Common myeloid progenitor, CD34-positive (primary cell): Measurements from ENCODE around the gene NPAS3.

Experiments used
- CTCF ChIA-PET: fragments of 350-600 bp; sonication (Branson Sonifier 250); formaldehyde crosslinking; loops from one replicate; lab custom pipeline; 2021; ENCODE audit warnings: antibody characterized with exemption; lab: Charles Lee
- POLR2A ChIA-PET: fragments of 350-600 bp; sonication (Branson Sonifier 250); formaldehyde crosslinking; loops from one replicate; lab custom pipeline; 2021; ENCODE audit warnings: antibody characterized with exemption; lab: Charles Lee
- DNase-seq, 3 donors: peaks; one replicate each; pipeline versions ENCODE4 v3.0.0 to v3.0.0-alpha.2; 2013
- H3K27ac ChIP-seq, 2 experiments: 1 replicate in 1 of 2; 2 replicates in 1 of 2; pipeline ENCODE4 v1.7.0; 2013; ENCODE audit warnings: inconsistent platforms in 2 of 2, low read length in 2 of 2, mild to moderate bottlenecking in 2 of 2, low read depth in 1 of 2, moderate library complexity in 1 of 2; ENCODE audit not compliant: severe bottlenecking in 2 of 2, insufficient read depth in 1 of 2, poor library complexity in 1 of 2
- H3K27me3 ChIP-seq, 5 experiments: replicated peaks in 2 of 5; 1 replicate in 3 of 5; 2 replicates in 2 of 5; pipeline versions ENCODE4 v1.6.1 to v1.7.0; 2013; ENCODE audit warnings: low read length in 4 of 5, mild to moderate bottlenecking in 2 of 5, moderate library complexity in 2 of 5, inconsistent platforms in 1 of 5; ENCODE audit not compliant: insufficient read depth in 5 of 5, control insufficient read depth in 4 of 5
- H3K36me3 ChIP-seq, 4 experiments: 1 replicate in 2 of 4; 2 replicates in 2 of 4; pipeline versions ENCODE4 v1.6.1 to v1.7.0; 2013; ENCODE audit warnings: low read length in 3 of 4, control low read depth in 1 of 4, mild to moderate bottlenecking in 1 of 4; ENCODE audit not compliant: control insufficient read depth in 4 of 4, insufficient read depth in 4 of 4
- H3K4me1 ChIP-seq, 4 experiments: 1 replicate in 3 of 4; 2 replicates in 1 of 4; pipeline versions ENCODE4 v1.6.1 to v1.7.1; 2013; ENCODE audit warnings: low read length in 3 of 4, mild to moderate bottlenecking in 3 of 4, control low read depth in 1 of 4, inconsistent platforms in 1 of 4, moderate library complexity in 1 of 4; ENCODE audit not compliant: control insufficient read depth in 4 of 4, insufficient read depth in 4 of 4; ENCODE audit errors: control extremely low read depth in 1 of 4
- H3K4me3 ChIP-seq, 7 experiments: 1 replicate in 4 of 7; 2 replicates in 3 of 7; pipeline versions ENCODE4 v1.5.1 to v1.7.0; 2013; ENCODE audit warnings: mild to moderate bottlenecking in 7 of 7, low read length in 6 of 7, moderate library complexity in 6 of 7, inconsistent platforms in 2 of 7, low read depth in 2 of 7, control low read depth in 1 of 7; ENCODE audit not compliant: insufficient read depth in 4 of 7, control insufficient read depth in 1 of 7; ENCODE audit errors: extremely low read depth in 1 of 7
- H3K9me3 ChIP-seq, 5 experiments: 1 replicate in 4 of 5; 2 replicates in 1 of 5; pipeline versions ENCODE4 v1.6.1 to v1.7.1; 2013; ENCODE audit warnings: low read length in 4 of 5, mild to moderate bottlenecking in 2 of 5, inconsistent platforms in 1 of 5, low read depth in 1 of 5, moderate library complexity in 1 of 5; ENCODE audit not compliant: control insufficient read depth in 4 of 5, insufficient read depth in 2 of 5; ENCODE audit errors: control extremely low read depth in 1 of 5
- WGBS: methylation state at CpG from one replicate; pipeline ENCODE4 v1.1.5; 2013; ENCODE audit not compliant: insufficient coverage; 5-methylcytosine and 5-hydroxymethylcytosine counted together

NPAS3 gene

DNA sequence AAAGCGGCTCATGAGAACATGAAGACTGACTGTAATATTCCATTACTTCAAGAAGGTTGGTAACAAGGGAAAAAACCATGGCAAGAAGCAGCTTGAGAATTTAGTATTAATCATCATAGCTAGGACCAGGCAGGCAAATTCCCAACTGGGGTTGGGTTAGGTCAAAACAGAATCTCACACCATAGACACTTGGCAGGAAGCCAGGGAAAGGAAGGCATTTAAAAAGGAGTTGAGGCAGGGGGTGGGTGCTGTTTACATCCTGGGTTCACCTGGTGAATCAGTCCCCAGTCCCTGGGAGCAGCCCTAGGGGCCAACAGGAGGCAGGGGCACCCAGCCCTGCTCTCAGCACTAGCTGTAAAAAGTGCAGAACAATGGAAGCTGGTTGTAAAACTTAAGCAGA lies 903.6 kb downstream of the NPAS3 start:
- Histone ChIP-seq H3K36me3 (no peaks in the 10 kb centered on the region), H3K4me3 (no peak overlapping the region), H3K4me1 (no peaks in the 10 kb centered on the region), H3K9me3 (no peaks in the 10 kb centered on the region), H3K27me3 (no peaks in the 10 kb centered on the region), H3K27ac (no peak overlapping the region)
- 89% methylated on average over 1 of the region's 1 CpG for WGBS
- ChIA-PET POLR2A (no interaction called here), CTCF (interaction anchor here (1.5 to 21.5 kb wide), 4 partner anchors 10 to 481 kb away, joined by 3 to 351 read pairs (median 5); no protein-coding TSS in a partner anchor)
- DNase-seq = no peak

DNA sequence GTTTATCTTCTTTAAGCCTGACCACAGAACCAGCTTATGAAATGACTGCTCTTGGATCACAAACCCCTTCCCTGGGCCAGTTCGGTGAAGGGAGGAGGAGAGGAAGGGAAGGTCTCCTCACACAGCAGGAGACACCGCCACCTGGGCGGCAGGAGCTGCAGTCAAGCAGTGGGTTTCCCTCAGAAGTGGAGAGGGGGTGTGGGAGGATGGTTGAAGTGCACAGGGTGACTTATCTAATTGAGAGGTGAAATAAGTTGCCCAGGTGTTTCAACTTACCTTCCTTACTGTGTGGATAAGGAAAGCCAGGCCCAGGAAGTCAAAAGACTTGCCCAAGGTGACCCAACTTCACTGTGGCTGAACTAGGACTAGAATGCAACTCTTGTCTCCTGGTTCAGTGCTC lies 905.4 kb downstream of the NPAS3 start:
- no peaks in the 10 kb centered on the region for H3K9me3 ChIP-seq
- H3K36me3 ChIP-seq = no peaks in the 10 kb centered on the region
- H3K27ac ChIP-seq = no peak overlapping the region
- no peaks in the 10 kb centered on the region for H3K4me1 ChIP-seq
- H3K4me3 ChIP-seq = no peak overlapping the region
- WGBS = no CpG with 5 or more reads among the region's 3 CpGs
- POLR2A ChIA-PET = no interaction called here
- DNase-seq = no peak
- H3K27me3 ChIP-seq = no peaks in the 10 kb centered on the region
- CTCF ChIA-PET = interaction anchor here (0.9 to 21.5 kb wide), 4 partner anchors 8 to 479 kb away, joined by 4 to 351 read pairs (median 5); no protein-coding TSS in a partner anchor

DNA sequence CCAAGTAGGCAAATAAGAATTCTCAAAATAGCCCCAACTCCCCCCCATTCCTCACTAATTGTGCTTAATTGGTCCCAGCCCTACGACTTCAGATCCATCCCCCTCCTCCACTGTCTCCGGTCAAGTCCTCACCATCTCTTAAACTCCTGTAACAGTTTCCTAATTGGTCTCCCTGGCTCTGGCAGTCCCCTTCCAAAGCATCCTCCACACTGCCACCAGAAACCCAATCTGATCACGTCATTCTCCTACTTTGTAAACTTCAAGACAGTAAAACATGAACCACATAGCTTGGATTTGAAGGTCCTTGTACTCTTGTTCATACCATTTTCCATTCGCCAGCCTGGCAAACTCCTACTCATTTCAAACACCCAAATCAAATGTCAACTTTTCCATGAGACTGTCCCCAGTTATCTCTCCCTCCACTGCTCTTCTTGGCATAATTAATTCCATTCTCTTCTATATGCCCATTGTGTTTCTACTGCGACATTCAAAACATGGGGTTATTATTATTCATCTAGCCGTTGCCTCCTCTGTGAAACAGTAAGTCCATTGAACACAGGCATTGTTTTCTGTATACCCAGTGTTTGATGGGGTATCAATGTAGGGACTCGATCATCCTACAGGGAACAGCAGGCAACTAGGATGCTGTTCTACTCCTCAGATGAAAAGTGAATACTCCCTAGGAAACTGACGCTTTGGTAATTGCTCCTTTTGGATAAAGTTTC lies 907.6 kb downstream of the NPAS3 start:
- no peaks in the 10 kb centered on the region for H3K9me3 ChIP-seq
- no peak overlapping the region for H3K27ac ChIP-seq
- no peak for DNase-seq
- no peaks in the 10 kb centered on the region for H3K4me1 ChIP-seq
- H3K27me3 ChIP-seq = no peaks in the 10 kb centered on the region
- ChIA-PET POLR2A (no interaction called here), CTCF (interaction anchor here (1.0 to 21.5 kb wide), 5 partner anchors 8 to 253 kb away, joined by 3 to 351 read pairs (median 4); no protein-coding TSS in a partner anchor)
- H3K36me3 ChIP-seq = no peaks in the 10 kb centered on the region
- no peak overlapping the region for H3K4me3 ChIP-seq
- 98% methylated on average over 5 of the region's 8 CpGs for WGBS

DNA sequence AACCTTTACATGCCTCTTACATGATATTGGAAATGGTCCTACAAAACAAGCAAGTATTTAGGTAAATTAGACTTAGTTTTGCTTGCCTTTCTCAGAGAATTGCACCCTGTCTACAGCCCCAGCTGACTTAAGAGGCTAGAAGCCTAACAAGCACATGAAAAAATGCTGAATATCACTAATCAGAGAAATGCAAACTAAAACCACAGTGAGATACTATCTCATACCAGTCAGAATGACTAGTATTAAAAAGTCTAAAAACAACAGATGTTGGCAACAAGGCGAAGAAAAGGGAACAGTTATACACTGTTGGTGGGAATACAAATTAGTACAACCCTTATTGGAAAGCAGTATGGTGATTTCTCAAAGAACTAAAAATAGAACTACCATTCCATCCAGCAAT lies 908.4 kb downstream of the NPAS3 start:
- no peaks in the 10 kb centered on the region for H3K4me1 ChIP-seq
- peak in 2 of 3 donors; percentile 24 for DNase-seq
- WGBS = no CpG with 5 or more reads among the region's 1 CpG
- H3K27ac ChIP-seq = no peak overlapping the region
- H3K27me3 ChIP-seq = no peaks in the 10 kb centered on the region
- no peaks in the 10 kb centered on the region for H3K36me3 ChIP-seq
- POLR2A ChIA-PET = no interaction called here
- H3K4me3 ChIP-seq = no peak overlapping the region
- no peaks in the 10 kb centered on the region for H3K9me3 ChIP-seq
- CTCF ChIA-PET = interaction anchor here (1.0 to 21.5 kb wide), 4 partner anchors 9 to 252 kb away, joined by 3 to 351 read pairs (median 6); no protein-coding TSS in a partner anchor

DNA sequence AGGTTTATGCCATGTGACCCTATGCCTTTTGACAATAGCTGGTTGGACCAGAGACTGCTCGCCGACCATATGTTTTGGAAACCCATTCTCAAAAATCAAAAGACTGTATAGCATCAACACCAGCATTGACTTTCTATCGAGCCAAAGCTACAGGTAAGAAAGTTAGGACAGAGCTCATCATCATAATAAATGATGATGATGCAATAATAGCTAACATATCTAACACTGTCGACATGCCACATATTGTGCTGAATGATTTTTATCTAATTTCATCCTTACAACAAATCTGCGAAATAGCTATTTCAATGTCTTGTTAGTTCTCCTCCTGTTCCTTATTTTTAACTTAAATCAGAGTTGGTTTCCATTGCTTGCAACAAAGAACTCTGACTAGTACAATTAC lies 909.3 kb downstream of the NPAS3 start:
- no peak for DNase-seq
- WGBS = no CpG with 5 or more reads among the region's 5 CpGs
- POLR2A ChIA-PET = interaction anchor here (0.6 to 1.3 kb wide), 2 partner anchors 212 to 251 kb away, joined by 3 read pairs; no protein-coding TSS in a partner anchor
- H3K36me3 ChIP-seq = no peaks in the 10 kb centered on the region
- H3K4me1 ChIP-seq = no peaks in the 10 kb centered on the region
- CTCF ChIA-PET = interaction anchor here (0.8 to 21.5 kb wide), 13 partner anchors 9 to 380 kb away, joined by 3 to 351 read pairs (median 4); no protein-coding TSS in a partner anchor
- H3K4me3 ChIP-seq = no peak overlapping the region
- H3K27me3 ChIP-seq = no peaks in the 10 kb centered on the region
- H3K9me3 ChIP-seq = no peaks in the 10 kb centered on the region
- no peak overlapping the region for H3K27ac ChIP-seq

- ChIA-PET CTCF (interaction anchor here (0.6 to 21.5 kb wide), 24 partner anchors 8 to 1147 kb away, joined by 3 to 351 read pairs (median 4); partner anchors contain the start of gene EGLN3), POLR2A (interaction anchor here (1.3 kb wide), 1 partner anchor 212 kb away, joined by 3 read pairs; no protein-coding TSS in a partner anchor)
- 94% methylated on average over 6 of the region's 8 CpGs for WGBS
- H3K9me3 ChIP-seq = no peaks in the 10 kb centered on the region
- H3K27ac ChIP-seq = no peak overlapping the region
- no peaks in the 10 kb centered on the region for H3K36me3 ChIP-seq
- H3K4me3 ChIP-seq = no peak overlapping the region
- DNase-seq = peak; percentile 24 to 45 (median 41)
- H3K4me1 ChIP-seq = no peaks in the 10 kb centered on the region
- H3K27me3 ChIP-seq = no peaks in the 10 kb centered on the region
Observed at GRCh38 chr14:33848706-33849454, 910.2 kb downstream of the NPAS3 start.
